Activated CD4-positive, alpha-beta T cell treated with anti-CD3 and anti-CD28 coated beads, Interleukin-2, amount 10 ng/mL, durations not matched to agents 24 days and 14 days (primary cell): ENCODE data around the gene KIF21B. TPM values are rescaled to one million over a fixed set of nuclear protein-coding genes. Genes with fewer than 3 reads are reported as not detected.

Experiments
- DNase-seq: peaks from one replicate; pipeline ENCODE4 v3.0.0; 2022
- H3K27ac Mint-ChIP-seq: one replicate; pipeline ENCODE4 v1.8.0; 2022; ENCODE audit warnings: mild to moderate bottlenecking, mixed read lengths
- H3K27me3 Mint-ChIP-seq: one replicate; pipeline ENCODE4 v1.8.0; 2022; ENCODE audit warnings: mixed read lengths
- H3K36me3 Mint-ChIP-seq: one replicate; pipeline ENCODE4 v1.8.0; 2022; ENCODE audit warnings: low read depth, mild to moderate bottlenecking, mixed read lengths
- H3K4me1 Mint-ChIP-seq: one replicate; pipeline ENCODE4 v1.8.0; 2021; ENCODE audit warnings: mixed read lengths
- H3K4me3 Mint-ChIP-seq: one replicate; pipeline ENCODE4 v1.8.0; 2022; ENCODE audit warnings: mild to moderate bottlenecking, moderate library complexity, mixed read lengths
- H3K9me3 Mint-ChIP-seq: one replicate; pipeline ENCODE4 v1.8.0; 2021; ENCODE audit warnings: mixed read lengths
- intact Hi-C: fragments of 100-400 bp; cut with micrococcal nuclease; formaldehyde crosslinking; loops from one replicate; pipeline ENCODE4 v1.15.1; 2023
- total RNA-seq: library from RNA; stranded (reverse); gene quantifications from 2 replicates; pipeline ENCODE4 v1.2.3, GENCODE V29; 2022

KIF21B gene
- total RNA-seq, 1 donor from 2014 or later = 49.3 TPM

DNA sequence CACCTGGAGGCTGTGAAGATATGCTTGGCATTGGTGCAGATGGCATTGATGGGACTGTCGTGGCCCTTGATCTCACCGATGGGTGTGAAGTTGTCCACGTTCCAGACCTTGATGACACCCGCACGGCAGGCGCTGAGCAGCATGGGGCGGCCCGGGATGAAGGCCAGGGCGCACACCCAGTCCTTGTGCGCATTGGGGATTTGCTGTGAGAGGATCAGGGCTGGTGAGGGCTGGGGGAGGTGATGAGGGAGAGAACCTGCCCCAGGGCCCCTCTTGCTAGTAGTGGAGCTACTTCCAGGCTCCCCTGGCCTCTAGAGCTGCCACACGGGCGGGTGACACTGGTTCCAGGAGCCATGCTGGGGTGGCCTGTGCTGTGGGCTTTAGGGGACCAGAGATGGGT lies 48.8 kb downstream of the KIF21B start:
- H3K27me3 Mint-ChIP-seq = no peaks in the 10 kb centered on the region
- H3K4me3 Mint-ChIP-seq = no peak overlapping the region
- no peaks in the 10 kb centered on the region for H3K4me1 Mint-ChIP-seq
- H3K36me3 Mint-ChIP-seq = peaks cover 58% of the 10 kb centered on the region
- intact Hi-C loops = no loop called here
- DNase-seq = no peak
- no peaks in the 10 kb centered on the region for H3K9me3 Mint-ChIP-seq
- no peak overlapping the region for H3K27ac Mint-ChIP-seq

DNA sequence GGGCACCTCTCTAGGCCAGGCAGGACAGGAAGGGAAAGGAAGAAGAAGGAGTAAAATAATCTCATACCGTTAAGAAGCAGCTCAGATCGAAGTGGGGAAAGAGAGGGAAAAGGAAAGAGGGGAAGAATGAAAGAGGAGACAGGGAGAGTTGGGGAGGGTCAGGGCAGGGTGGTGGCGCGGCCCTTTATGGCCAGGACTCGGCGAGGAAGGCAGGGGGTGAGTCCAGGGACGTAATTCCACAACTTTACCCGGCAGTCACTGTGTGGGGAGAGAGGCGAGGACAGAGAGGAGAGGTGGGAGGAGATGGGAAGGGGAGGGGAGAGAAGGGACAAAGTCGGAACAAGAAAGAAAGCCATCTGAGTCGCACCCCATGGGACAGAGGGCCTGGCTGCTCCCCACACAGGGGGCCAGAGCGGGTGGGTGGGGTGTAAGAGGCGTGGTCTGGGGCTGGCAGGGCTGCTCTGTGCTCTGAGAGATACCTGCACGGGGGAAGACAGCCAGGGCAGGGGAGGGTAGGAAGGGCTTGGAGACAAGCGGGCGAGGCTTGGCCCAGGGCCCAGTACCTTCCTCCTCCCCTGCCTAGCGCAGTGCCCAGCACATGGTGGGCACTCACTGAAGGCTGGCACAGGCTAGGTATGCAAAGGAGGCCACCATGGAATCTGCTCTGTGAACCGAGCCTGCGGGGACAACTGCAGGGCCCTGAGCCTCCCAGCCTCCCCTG lies 49.4 kb downstream of the KIF21B start:
- DNase-seq = no peak
- H3K27me3 Mint-ChIP-seq = no peaks in the 10 kb centered on the region
- H3K9me3 Mint-ChIP-seq = no peaks in the 10 kb centered on the region
- H3K4me3 Mint-ChIP-seq = no peak overlapping the region
- intact Hi-C loops = no loop called here
- H3K4me1 Mint-ChIP-seq = no peaks in the 10 kb centered on the region
- H3K36me3 Mint-ChIP-seq = peaks cover 56% of the 10 kb centered on the region
- H3K27ac Mint-ChIP-seq = no peak overlapping the region

GRCh38 chr1:200972985-200973742 lies 50.4 kb downstream of the KIF21B start:
- intact Hi-C loops = loop anchor here (1.0 kb wide), 1 partner anchor 70 kb away; no protein-coding TSS in a partner anchor
- Mint-ChIP-seq H3K27ac (no peak overlapping the region), H3K36me3 (peaks cover 55% of the 10 kb centered on the region), H3K4me3 (no peak overlapping the region), H3K27me3 (no peaks in the 10 kb centered on the region), H3K4me1 (no peaks in the 10 kb centered on the region), H3K9me3 (no peaks in the 10 kb centered on the region)
- DNase-seq = no peak

DNA sequence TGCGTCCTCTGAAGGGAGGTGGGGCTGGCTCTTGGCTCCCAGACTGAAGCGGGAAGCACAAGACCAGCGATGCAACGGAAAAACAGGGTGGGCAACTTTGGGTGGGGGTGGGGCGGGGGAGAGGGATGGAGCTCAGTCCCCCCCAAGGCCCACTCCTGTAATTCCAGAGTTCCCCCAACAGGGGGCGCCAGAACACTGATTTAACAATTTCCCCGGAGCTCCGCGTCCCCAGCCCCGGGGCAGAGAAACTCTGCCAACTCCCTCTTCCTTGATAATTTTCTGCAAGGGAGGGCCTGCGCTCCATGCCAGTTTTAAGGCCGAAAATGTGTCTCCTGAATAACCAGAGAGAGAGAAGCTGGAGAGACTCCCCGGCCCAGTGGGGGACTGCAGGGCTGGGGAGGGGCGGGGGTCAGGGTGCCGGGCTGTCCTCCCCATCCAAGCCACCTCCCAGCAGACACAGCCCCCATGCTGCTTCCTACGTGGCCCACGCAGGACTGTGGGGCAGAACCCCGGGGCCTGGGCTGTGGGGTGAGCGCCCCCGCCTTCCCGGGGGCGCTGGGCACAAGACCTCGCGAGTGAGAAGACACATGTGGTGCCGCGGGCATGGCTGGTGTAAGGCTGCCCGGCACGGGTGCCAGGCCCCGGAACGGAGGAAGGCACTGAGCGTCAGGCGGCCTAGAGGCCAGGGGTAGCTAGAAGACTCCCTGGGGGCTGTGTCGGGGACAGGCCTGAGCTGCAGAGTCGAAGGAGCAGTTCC lies 51.4 kb downstream of the KIF21B start:
- Mint-ChIP-seq H3K36me3 (peaks cover 51% of the 10 kb centered on the region), H3K9me3 (no peaks in the 10 kb centered on the region)

GRCh38 chr1:200971428-200971903 lies 52.0 kb downstream of the KIF21B start:
- no peak for DNase-seq
- H3K4me3 Mint-ChIP-seq = no peak overlapping the region
- intact Hi-C loops = no loop called here

More for the DNA sequence above, 51.4 kb downstream of the KIF21B start:
- Mint-ChIP-seq H3K4me3 (no peak overlapping the region), H3K27me3 (no peaks in the 10 kb centered on the region), H3K4me1 (no peaks in the 10 kb centered on the region), H3K27ac (no peak overlapping the region)
- DNase-seq = peak; percentile 86
- intact Hi-C loops = loop anchor here (1.0 kb wide), 1 partner anchor 71 kb away; no protein-coding TSS in a partner anchor

DNA sequence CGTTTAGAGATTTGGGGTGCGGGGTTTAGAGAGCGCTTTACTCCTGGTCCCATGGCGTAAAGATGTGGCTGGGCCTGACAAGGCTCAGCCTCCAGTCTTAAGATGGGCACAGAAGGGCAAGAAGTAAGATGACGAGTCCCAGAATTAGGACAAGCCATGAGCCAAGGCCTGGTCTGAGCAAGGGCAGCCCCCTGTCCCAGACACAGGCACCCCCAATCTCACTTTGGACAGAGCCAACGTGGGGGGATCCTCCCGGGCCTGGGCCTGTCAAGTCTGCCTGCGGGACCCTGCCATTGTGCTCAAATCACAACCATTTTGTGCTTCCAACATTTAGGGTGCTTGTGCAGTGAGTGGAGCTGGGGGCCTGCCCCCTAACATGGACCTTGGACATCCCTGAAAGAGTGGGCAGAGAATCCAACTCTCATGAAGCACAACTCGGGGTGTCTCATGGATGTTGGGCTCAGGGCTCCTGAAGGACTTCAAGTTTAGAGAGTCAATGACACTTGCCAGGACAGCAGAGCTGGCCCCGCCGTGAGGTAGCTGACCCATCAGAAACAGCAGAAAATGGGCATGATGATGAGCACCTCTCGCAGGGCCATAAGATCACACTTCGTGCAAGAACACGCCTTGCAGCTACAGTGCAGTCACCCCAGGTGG lies 52.6 kb downstream of the KIF21B start:
- Mint-ChIP-seq H3K27ac (no peak overlapping the region), H3K36me3 (peaks cover 40% of the 10 kb centered on the region)
- intact Hi-C loops = no loop called here

More at GRCh38 chr1:200971428-200971903, 52.0 kb downstream of the KIF21B start:
- H3K27me3 Mint-ChIP-seq = no peaks in the 10 kb centered on the region
- H3K27ac Mint-ChIP-seq = no peak overlapping the region
- H3K36me3 Mint-ChIP-seq = peaks cover 46% of the 10 kb centered on the region
- H3K9me3 Mint-ChIP-seq = no peaks in the 10 kb centered on the region
- no peaks in the 10 kb centered on the region for H3K4me1 Mint-ChIP-seq

GRCh38 chr1:200969726-200970561 lies 53.6 kb downstream of the KIF21B start:
- intact Hi-C loops = no loop called here
- Mint-ChIP-seq H3K27ac (peak overlapping the region; percentile 34), H3K4me1 (no peaks in the 10 kb centered on the region), H3K27me3 (no peaks in the 10 kb centered on the region), H3K4me3 (no peak overlapping the region), H3K9me3 (no peaks in the 10 kb centered on the region), H3K36me3 (peaks cover 36% of the 10 kb centered on the region)
- no peak for DNase-seq

More for the DNA sequence above, 52.6 kb downstream of the KIF21B start:
- Mint-ChIP-seq H3K27me3 (no peaks in the 10 kb centered on the region), H3K4me1 (no peaks in the 10 kb centered on the region), H3K9me3 (no peaks in the 10 kb centered on the region), H3K4me3 (no peak overlapping the region)
- DNase-seq = no peak

- Mint-ChIP-seq H3K36me3 (peaks cover 29% of the 10 kb centered on the region), H3K4me3 (no peak overlapping the region), H3K4me1 (no peaks in the 10 kb centered on the region), H3K27ac (no peak overlapping the region), H3K9me3 (no peaks in the 10 kb centered on the region), H3K27me3 (no peaks in the 10 kb centered on the region)
- no peak for DNase-seq
- intact Hi-C loops = no loop called here
These were observed 54.8 kb downstream of the KIF21B start for GRCh38 chr1:200968469-200969410.

- Mint-ChIP-seq H3K27me3 (no peaks in the 10 kb centered on the region), H3K4me1 (no peaks in the 10 kb centered on the region), H3K36me3 (peaks cover 23% of the 10 kb centered on the region), H3K4me3 (no peak overlapping the region), H3K9me3 (no peaks in the 10 kb centered on the region), H3K27ac (no peak overlapping the region)
- intact Hi-C loops = no loop called here
- DNase-seq = no peak
These were observed 55.6 kb downstream of the KIF21B start for GRCh38 chr1:200967693-200968468.

- no peak overlapping the region for H3K4me3 Mint-ChIP-seq
- no peaks in the 10 kb centered on the region for H3K4me1 Mint-ChIP-seq
- no peak for DNase-seq
- no peaks in the 10 kb centered on the region for H3K9me3 Mint-ChIP-seq
- H3K36me3 Mint-ChIP-seq = peaks cover 18% of the 10 kb centered on the region
- no peaks in the 10 kb centered on the region for H3K27me3 Mint-ChIP-seq
- intact Hi-C loops = no loop called here
- no peak overlapping the region for H3K27ac Mint-ChIP-seq
These were observed 56.6 kb downstream of the KIF21B start for GRCh38 chr1:200966934-200967333.

GRCh38 chr1:200965111-200965805 lies 58.3 kb downstream of the KIF21B start:
- intact Hi-C loops = no loop called here
- no peaks in the 10 kb centered on the region for H3K9me3 Mint-ChIP-seq
- no peak overlapping the region for H3K27ac Mint-ChIP-seq
- DNase-seq = no peak
- no peaks in the 10 kb centered on the region for H3K4me1 Mint-ChIP-seq
- peaks cover 9% of the 10 kb centered on the region for H3K36me3 Mint-ChIP-seq
- no peak overlapping the region for H3K4me3 Mint-ChIP-seq
- H3K27me3 Mint-ChIP-seq = no peaks in the 10 kb centered on the region
